ENCODE results near the gene SOCS2.

The SOCS2 gene

GRCh38 chr12:93591137-93591868 is 18.8 kb downstream of the SOCS2 start:
- no peaks in the 10 kb centered on the region for H3K9me3 Mint-ChIP-seq
- H3K36me3 Mint-ChIP-seq (ENCODE audit: insufficient read depth) = no peaks in the 10 kb centered on the region
- peaks cover 5 to 13% of the 10 kb centered on the region in 2 donors for H3K4me1 Mint-ChIP-seq (ENCODE audit: low read depth in 2 of 2)
- peak overlapping the region; percentile 82 to 90 for H3K4me3 Mint-ChIP-seq
- peak overlapping the region; percentile 10 to 62 for H3K27ac Mint-ChIP-seq
- DNase-seq (peak; percentile 10 to 21 (median 17)), ATAC-seq (replicated peaks) (peak; percentile 84)
- peaks cover 49 to 51% of the 10 kb centered on the region in 2 donors for H3K27me3 Mint-ChIP-seq

- H3K4me1 Mint-ChIP-seq (ENCODE audit: low read depth in 2 of 2) = peaks cover 5 to 13% of the 10 kb centered on the region in 2 donors
- no peaks in the 10 kb centered on the region for H3K9me3 Mint-ChIP-seq
- DNase-seq (no peak), ATAC-seq (replicated peaks) (no peak)
- peaks cover 49 to 53% of the 10 kb centered on the region in 2 donors for H3K27me3 Mint-ChIP-seq
- no peak overlapping the region for H3K27ac Mint-ChIP-seq
- no peak overlapping the region for H3K4me3 Mint-ChIP-seq
- H3K36me3 Mint-ChIP-seq (ENCODE audit: insufficient read depth) = no peaks in the 10 kb centered on the region
Observed at GRCh38 chr12:93592641-93593406, 20.3 kb downstream of the SOCS2 start.

DNA sequence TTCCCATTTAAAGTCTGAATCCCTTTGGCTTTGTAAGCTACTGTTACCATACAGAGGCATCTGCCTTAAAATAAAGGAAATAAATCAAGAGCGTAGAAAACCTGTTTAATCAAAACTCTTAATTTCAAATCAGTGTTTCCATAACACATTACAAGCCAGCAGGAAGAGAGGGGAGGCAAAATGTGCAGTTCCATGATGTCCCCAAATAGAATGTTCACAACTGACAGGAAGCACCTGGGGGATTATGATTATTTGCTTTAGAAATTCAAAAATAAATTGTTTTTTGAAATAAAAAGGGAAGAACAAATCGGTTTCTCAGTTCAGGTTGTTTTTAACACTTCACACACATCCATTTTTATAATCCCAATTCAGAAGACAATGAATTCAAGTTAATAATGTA is 21.4 kb downstream of the SOCS2 start:
- Mint-ChIP-seq H3K27me3 (peaks cover 49 to 58% of the 10 kb centered on the region in 2 donors), H3K36me3 (ENCODE audit: insufficient read depth) (no peaks in the 10 kb centered on the region), H3K4me3 (no peak overlapping the region), H3K9me3 (no peaks in the 10 kb centered on the region), H3K27ac (no peak overlapping the region), H3K4me1 (ENCODE audit: low read depth in 2 of 2) (peaks cover 5 to 13% of the 10 kb centered on the region in 2 donors)
- DNase-seq (no peak), ATAC-seq (replicated peaks) (no peak)

DNA sequence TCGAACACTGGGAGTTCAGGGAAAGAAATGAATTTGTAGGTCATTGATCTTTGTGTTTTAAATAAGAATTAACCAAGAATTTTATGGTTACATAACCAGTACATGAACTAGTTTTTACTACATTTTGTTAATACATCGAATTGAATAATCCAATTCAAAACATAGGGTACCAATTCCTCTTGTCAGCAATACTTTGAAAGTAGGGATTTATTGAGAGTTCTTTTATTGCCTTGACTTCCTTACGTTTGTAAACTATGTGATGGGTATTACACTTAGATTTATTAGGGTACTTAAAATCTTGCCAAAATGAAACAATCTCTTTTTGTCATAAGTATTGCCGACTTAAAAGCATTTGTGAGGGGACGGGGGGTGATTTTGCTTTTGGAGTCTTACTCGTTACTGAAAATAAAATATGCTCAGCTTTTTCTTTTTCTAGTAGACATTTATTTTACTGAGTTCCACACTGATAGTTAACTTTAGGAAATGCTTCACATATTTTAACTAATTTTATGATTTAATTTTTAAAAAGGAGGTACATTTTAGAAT is 22.4 kb downstream of the SOCS2 start:
- ATAC-seq (replicated peaks) (no peak), DNase-seq (no peak)
- no peaks in the 10 kb centered on the region for H3K9me3 Mint-ChIP-seq
- H3K4me3 Mint-ChIP-seq = no peak overlapping the region
- H3K36me3 Mint-ChIP-seq (ENCODE audit: insufficient read depth) = no peaks in the 10 kb centered on the region
- H3K27ac Mint-ChIP-seq = no peak overlapping the region
- H3K4me1 Mint-ChIP-seq (ENCODE audit: low read depth in 2 of 2) = peaks cover 5 to 13% of the 10 kb centered on the region in 2 donors
- H3K27me3 Mint-ChIP-seq = peaks cover 45 to 53% of the 10 kb centered on the region in 2 donors

DNA sequence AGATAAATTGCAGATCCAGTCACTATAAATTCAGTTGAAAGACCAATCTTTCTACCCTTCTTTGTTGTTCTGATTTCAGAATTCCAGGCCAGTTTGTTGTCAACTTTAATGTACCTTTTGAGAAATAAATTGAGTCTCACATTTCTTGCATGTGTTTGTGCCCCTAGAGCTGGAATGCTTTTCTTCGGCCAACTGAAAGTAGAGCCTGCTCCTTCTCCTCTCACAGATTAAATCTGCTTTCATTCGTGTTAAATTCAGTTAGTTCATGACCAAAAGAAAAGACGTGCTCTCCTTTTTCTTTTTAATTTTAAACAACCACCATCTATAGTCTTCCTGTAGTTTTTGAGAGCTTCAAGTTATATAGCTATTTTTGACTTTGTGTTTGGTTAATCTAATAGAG is 22.9 kb downstream of the SOCS2 start:
- H3K36me3 Mint-ChIP-seq (ENCODE audit: insufficient read depth) = no peaks in the 10 kb centered on the region
- DNase-seq (no peak), ATAC-seq (replicated peaks) (no peak)
- H3K4me3 Mint-ChIP-seq = no peak overlapping the region
- no peak overlapping the region for H3K27ac Mint-ChIP-seq
- no peaks in the 10 kb centered on the region for H3K9me3 Mint-ChIP-seq
- H3K4me1 Mint-ChIP-seq (ENCODE audit: low read depth in 2 of 2) = peaks cover 5 to 13% of the 10 kb centered on the region in 2 donors
- H3K27me3 Mint-ChIP-seq = peaks cover 40 to 52% of the 10 kb centered on the region in 2 donors

GRCh38 chr12:93597608-93598007 is 25.1 kb downstream of the SOCS2 start:
- Mint-ChIP-seq H3K27me3 (peaks cover 19 to 34% of the 10 kb centered on the region in 2 donors), H3K4me1 (ENCODE audit: low read depth in 2 of 2) (no peaks in the 10 kb centered on the region), H3K9me3 (no peaks in the 10 kb centered on the region), H3K27ac (no peak overlapping the region), H3K4me3 (no peak overlapping the region), H3K36me3 (ENCODE audit: insufficient read depth) (no peaks in the 10 kb centered on the region)
- ATAC-seq (replicated peaks) (no peak), DNase-seq (no peak)

DNA sequence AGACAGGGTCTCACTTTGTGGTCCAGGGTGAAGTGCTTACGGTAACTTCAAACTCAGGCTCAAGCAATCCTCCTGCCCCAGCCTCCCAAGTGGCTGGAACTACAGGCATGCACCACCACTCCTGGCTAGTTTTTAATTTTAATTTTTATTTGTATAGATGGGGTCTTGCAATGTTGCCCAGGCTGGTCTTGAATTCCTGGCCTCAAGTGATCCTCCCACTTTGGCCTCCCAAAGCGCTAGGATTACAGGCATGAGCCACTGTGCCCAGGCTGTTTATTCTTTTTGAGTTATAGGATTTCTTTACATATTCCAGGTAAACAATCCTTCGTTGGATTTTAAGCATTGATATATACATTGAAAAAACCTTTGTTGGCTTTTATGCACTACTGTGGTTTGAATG is 26.7 kb downstream of the SOCS2 start:
- Mint-ChIP-seq H3K27me3 (peaks cover 9 to 27% of the 10 kb centered on the region in 2 donors), H3K9me3 (no peaks in the 10 kb centered on the region), H3K4me1 (ENCODE audit: low read depth in 2 of 2) (no peaks in the 10 kb centered on the region)

GRCh38 chr12:93601591-93601990 is 29.1 kb downstream of the SOCS2 start:
- H3K4me1 Mint-ChIP-seq (ENCODE audit: low read depth in 2 of 2) = no peaks in the 10 kb centered on the region
- DNase-seq = no peak
- H3K4me3 Mint-ChIP-seq = no peak overlapping the region
- no peaks in the 10 kb centered on the region for H3K36me3 Mint-ChIP-seq (ENCODE audit: insufficient read depth)
- no peak overlapping the region for H3K27ac Mint-ChIP-seq
- no peaks in the 10 kb centered on the region for H3K9me3 Mint-ChIP-seq
- H3K27me3 Mint-ChIP-seq = peaks cover 0 to 16% of the 10 kb centered on the region in 2 donors
- ATAC-seq (replicated peaks) = no peak

More for the DNA sequence above, 26.7 kb downstream of the SOCS2 start:
- ATAC-seq (replicated peaks) (no peak), DNase-seq (no peak)
- H3K27ac Mint-ChIP-seq = no peak overlapping the region
- H3K36me3 Mint-ChIP-seq (ENCODE audit: insufficient read depth) = no peaks in the 10 kb centered on the region
- no peak overlapping the region for H3K4me3 Mint-ChIP-seq

DNA sequence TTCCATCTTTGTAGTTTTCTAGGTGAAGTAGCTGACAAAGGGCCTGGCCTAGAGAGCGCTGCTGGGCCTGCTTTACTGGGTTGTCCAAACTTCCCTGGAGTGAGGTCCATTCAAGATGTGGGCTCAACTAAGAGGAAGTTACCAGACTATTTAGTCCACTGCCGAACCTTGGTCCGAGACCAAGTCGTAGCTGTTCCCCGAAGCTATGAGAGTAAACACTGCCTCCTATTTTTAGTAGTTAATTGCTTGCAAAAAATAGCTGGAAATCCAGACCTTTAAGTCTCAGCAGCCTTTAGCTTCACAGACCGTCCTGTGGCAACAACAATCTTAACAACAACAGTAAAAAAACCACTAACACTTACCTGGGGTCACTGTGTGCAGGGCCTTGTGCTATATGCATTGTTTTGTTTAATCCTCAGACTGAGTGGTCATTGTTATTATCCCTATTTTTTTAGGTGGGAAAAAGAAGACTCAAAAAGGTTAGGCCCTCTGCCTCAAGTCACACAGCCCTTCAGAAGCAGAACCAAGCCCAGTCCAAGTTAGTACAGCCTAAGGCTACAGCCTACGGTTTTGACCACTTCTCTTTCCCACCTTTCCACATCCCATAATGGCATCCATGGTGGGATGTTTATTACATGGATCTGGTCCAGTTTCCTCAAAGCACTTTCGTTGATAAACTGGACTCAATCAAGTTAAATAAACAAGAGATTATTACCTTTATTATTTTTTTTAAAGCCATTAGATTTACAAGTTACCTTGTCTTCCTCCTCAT is 30.6 kb downstream of the SOCS2 start:
- DNase-seq (no peak), ATAC-seq (replicated peaks) (no peak)
- Mint-ChIP-seq H3K27ac (no peak overlapping the region), H3K27me3 (peaks cover 0 to 12% of the 10 kb centered on the region in 2 donors), H3K36me3 (ENCODE audit: insufficient read depth) (no peaks in the 10 kb centered on the region), H3K4me3 (no peak overlapping the region), H3K4me1 (ENCODE audit: low read depth in 2 of 2) (no peaks in the 10 kb centered on the region), H3K9me3 (no peaks in the 10 kb centered on the region)

DNA sequence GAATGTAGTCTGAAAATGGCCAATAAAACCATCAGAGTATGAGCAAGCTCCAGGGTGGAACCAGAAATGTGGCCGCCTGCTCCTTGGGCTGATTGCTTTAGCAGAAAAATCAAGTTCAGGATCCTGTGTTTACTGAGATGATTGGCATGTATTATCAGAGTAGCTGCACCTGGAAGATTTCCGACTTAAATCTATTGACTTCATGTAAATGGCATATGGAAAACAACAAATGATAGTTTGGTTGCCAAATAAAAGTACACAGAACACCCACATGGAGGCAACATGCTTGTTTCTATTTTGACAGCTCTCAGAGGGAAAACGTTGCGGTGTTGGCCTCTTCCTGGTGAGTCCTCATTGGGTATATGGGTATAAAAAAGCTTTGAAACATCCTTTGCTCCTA is 31.3 kb downstream of the SOCS2 start:
- H3K9me3 Mint-ChIP-seq = no peaks in the 10 kb centered on the region
- H3K27me3 Mint-ChIP-seq = peaks cover 0 to 17% of the 10 kb centered on the region in 2 donors
- ATAC-seq (replicated peaks) (no peak), DNase-seq (no peak)
- no peaks in the 10 kb centered on the region for H3K4me1 Mint-ChIP-seq (ENCODE audit: low read depth in 2 of 2)
- no peak overlapping the region for H3K4me3 Mint-ChIP-seq
- H3K36me3 Mint-ChIP-seq (ENCODE audit: insufficient read depth) = no peaks in the 10 kb centered on the region
- H3K27ac Mint-ChIP-seq = no peak overlapping the region

GRCh38 chr12:93608313-93608712 is 35.8 kb downstream of the SOCS2 start:
- ATAC-seq (replicated peaks) = no peak
- no peak for DNase-seq

DNA sequence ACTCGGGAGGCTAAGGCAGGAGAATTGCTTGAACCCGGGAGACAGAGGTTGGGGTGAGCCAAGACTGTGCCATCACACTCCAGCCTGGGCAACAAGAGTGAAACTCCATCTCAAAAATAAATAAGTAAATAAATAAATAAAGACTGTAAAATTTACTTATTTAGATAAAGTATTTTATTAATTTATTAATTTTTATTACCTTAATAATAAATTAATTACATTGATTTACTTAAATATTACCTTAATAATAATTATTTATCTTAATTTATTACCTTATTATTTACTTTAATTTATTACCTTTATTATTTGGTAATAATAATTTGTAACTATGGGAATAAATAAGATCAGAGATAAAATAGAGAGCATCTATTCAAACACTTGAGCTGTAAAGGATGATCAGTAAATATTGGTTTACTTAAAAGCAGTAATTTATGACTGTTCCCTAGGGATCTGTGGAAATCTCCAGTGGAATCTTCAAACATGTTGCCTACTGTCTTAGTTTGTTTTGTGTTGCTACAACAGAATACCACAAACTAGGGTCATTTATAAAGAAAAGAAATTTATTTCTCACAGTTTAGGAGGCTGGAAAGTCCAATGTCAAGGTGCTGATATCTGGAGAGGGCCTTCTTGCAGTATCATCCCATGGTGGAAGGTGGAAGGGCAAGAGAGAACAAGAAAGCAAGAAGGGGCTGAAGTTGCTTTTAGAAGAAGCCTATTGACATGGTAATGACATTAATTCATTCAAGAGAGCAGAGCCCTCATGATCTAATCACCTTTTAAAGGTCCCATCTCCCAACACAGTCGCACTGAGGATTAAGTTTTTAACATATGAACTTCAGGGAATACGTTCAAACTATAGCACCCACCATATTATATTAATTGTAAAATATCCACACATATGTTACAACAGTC is 37.1 kb downstream of the SOCS2 start:
- Mint-ChIP-seq H3K4me3 (no peak overlapping the region), H3K27ac (no peak overlapping the region), H3K4me1 (ENCODE audit: low read depth in 2 of 2) (peaks cover 0 to 1% of the 10 kb centered on the region in 2 donors), H3K9me3 (no peaks in the 10 kb centered on the region), H3K27me3 (peaks cover 14 to 33% of the 10 kb centered on the region in 2 donors), H3K36me3 (ENCODE audit: insufficient read depth) (no peaks in the 10 kb centered on the region)
- ATAC-seq (replicated peaks) (no peak), DNase-seq (no peak)

More at GRCh38 chr12:93608313-93608712, 35.8 kb downstream of the SOCS2 start:
- no peaks in the 10 kb centered on the region for H3K9me3 Mint-ChIP-seq
- H3K36me3 Mint-ChIP-seq (ENCODE audit: insufficient read depth) = no peaks in the 10 kb centered on the region
- no peaks in the 10 kb centered on the region for H3K4me1 Mint-ChIP-seq (ENCODE audit: low read depth in 2 of 2)
- no peak overlapping the region for H3K27ac Mint-ChIP-seq
- H3K27me3 Mint-ChIP-seq = peaks cover 14 to 39% of the 10 kb centered on the region in 2 donors
- H3K4me3 Mint-ChIP-seq = no peak overlapping the region

All from effector memory CD8-positive, alpha-beta T cell (primary cell).